DLD1 (cell line): ENCODE data around the gene PLEKHA5.
"Not testable (repeated sequence)": the region's sequence is repeated elsewhere in the genome, so short reads cannot be mapped to it uniquely, and the experiment has no call there.

ENCODE experiments used
- in situ Hi-C: cut with HindIII; loops from 2 replicates; pipeline ENCODE4 v1.10.0; 2017; ENCODE audit warnings: low sequenced_read_pairs

PLEKHA5 gene

DNA sequence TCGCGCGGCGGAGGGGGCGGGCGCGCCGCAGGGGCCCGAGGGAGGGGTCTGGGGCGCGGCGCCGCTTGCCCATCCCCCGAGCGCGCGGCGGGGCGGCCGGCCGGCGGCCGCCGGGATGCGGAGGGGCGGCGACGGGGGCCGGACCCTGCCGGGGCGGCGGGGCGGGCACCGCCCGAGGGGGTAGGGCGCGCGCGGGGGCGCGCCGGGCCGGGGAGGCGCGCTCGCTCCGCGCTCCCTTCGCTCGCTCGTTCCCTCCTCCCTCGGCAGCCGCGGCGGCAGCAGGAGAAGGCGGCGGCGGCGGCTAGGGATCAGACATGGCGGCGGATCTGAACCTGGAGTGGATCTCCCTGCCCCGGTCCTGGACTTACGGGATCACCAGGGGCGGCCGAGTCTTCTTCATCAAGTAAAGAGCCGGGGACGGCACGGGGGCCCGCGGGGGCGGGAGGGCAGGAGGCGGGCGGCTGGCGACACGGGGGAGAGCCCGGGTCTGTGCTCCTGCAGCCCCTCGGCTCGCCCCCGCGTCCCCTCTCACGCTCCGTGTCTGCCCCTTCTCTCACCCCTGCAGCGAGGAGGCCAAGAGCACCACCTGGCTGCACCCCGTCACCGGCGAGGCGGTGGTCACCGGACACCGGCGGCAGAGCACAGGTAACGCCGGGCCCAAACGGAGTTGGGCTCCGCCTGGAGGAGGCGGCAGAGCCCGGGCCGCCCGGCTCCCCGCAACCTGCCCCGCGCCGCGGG, at the start of gene PLEKHA5:
Gene PLEKHA5 (plus strand): TSS at position 248 of the 738 bp plus-strand sequence. CDS start 67 bp downstream, at position 315.
- in situ Hi-C loops: no loop called here

- in situ Hi-C loops: no loop called here
Measured at GRCh38 chr12:19080918-19081317, 48.6 kb upstream of the PLEKHA5 start.

- in situ Hi-C loops: no loop called here
Measured at GRCh38 chr12:19082365-19082911, 47.1 kb upstream of the PLEKHA5 start.

GRCh38 chr12:19084547-19084946, 45.0 kb upstream of the PLEKHA5 start:
- in situ Hi-C loops: no loop called here

- in situ Hi-C loops: no loop called here
Measured at GRCh38 chr12:19085090-19085489, 44.4 kb upstream of the PLEKHA5 start.

- in situ Hi-C loops: no loop called here
Measured at GRCh38 chr12:19088606-19089005, 40.9 kb upstream of the PLEKHA5 start.

DNA sequence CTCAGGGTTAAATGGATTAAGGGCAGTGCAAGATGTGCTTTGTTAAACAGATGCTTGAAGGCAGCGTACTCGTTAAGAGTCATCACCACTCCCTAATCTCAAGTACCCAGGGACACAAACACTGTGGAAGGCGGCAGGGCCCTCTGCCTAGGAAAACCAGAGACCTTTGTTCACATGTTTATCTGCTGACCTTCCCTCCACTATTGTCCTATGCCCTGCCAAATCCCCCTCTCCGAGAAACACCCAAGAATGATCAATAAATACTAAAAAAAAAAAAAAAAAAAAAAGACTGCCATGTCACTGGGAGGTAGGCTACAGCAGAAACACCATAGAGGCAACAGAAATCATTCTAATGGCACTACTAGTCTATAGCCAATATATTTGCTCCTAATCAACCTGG, 37.1 kb upstream of the PLEKHA5 start:
- in situ Hi-C loops: not testable (repeated sequence)

DNA sequence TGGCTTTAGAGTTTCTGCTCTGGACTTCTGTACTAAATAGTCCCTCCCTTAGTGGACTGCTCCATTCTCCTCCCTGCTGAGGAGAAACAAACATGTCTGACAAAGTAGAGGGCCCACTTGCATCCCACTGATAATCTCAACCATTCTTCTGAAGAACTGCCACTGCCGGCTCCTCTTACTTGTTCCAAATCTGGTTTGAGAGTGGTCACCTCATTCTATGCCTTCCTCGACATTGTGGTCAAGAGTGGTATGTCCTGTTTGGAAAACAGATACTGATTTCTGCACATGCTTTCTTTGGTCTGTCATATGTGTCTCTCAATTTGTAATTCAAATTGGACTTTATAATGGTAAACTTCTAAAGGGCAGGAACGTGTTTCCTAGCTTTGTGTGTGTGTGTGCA, 36.3 kb upstream of the PLEKHA5 start:
- in situ Hi-C loops: no loop called here

DNA sequence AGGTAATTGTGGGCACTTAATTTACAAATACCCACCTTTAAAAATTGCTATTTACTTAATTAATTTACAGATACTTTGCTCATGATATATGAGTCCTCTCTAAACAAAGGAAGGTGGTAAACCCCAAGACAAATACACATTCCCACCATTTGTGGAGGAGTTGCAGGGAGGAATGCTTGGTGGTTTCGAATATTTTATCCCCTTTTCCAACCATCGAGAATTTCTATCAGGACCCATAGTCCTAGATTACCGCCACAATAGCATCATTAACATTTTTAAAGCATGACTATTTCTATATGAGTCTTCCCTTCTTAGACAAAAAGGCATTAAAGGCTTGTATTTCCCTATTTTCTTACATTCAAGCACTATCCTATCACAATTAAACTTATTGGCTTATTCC, 34.2 kb upstream of the PLEKHA5 start:
- in situ Hi-C loops: no loop called here

GRCh38 chr12:19095756-19096480, 33.6 kb upstream of the PLEKHA5 start:
- in situ Hi-C loops: no loop called here

- in situ Hi-C loops: no loop called here
Measured at GRCh38 chr12:19105463-19105862, 24.1 kb upstream of the PLEKHA5 start.

DNA sequence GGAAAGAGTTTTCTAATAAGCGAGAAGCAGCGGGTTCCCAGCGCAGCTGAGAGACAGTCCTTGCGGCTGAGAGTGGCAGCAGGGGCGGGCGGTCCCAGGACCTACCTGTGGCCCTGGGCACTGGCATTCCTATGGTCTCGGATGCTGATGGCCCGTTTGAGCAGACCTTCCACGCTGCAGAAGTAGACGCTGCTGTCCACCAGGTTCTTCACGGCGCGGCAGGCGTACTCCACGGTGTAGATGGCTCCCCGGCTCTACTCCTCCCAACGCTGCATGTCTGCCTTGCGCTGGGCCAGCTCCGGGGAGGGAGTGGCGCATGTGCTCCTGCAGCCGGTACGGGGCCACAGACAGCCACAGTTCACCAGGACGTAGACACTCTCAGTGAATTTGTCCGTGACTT, 21.8 kb upstream of the PLEKHA5 start:
- in situ Hi-C loops: no loop called here

GRCh38 chr12:19110221-19110940, 19.2 kb upstream of the PLEKHA5 start:
- in situ Hi-C loops: no loop called here

GRCh38 chr12:19113464-19113863, 16.1 kb upstream of the PLEKHA5 start:
- in situ Hi-C loops: no loop called here

DNA sequence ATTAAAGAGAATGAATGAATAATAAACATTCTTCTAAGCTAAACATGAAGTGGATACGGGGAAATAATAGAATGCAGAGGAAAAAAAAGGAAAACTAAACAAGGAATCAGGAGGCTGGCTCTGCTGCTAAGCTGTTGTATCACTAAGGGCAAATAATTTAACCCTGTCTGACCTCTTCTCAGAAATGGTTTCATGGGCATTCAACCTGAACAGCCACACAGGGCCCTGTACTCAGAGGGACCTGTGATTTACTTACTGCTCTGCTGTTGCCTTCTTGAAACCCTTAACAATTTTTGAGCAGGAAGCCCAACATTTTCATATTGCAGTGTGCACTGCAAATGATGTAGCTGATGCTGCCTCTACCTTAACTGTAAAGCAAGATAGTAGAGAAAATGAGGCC, 14.2 kb upstream of the PLEKHA5 start:
- in situ Hi-C loops: no loop called here

GRCh38 chr12:19119440-19119839, 10.1 kb upstream of the PLEKHA5 start:
- in situ Hi-C loops: no loop called here

DNA sequence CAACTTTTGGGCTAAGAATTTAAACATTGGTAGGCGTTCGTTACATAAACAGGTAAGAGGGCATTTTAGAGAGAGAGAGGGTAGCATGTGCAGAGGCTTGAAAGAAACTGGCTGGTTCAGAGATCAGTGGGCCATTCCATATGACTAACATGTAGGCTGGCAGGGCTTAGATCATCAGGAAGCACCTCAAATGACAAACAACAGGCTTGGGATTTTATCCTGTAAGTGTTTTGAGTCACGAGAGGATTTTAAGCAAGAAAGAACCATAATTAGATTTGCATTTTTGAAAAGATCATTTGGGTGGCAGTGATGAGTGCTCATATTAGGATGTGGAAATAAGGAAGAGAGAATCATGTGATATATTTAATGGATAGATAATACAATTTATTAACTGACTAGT, 8.7 kb upstream of the PLEKHA5 start:
- in situ Hi-C loops: no loop called here

- in situ Hi-C loops: no loop called here
Measured at GRCh38 chr12:19121449-19122018, 8.0 kb upstream of the PLEKHA5 start.

GRCh38 chr12:19125325-19125724, 4.2 kb upstream of the PLEKHA5 start:
- in situ Hi-C loops: no loop called here

DNA sequence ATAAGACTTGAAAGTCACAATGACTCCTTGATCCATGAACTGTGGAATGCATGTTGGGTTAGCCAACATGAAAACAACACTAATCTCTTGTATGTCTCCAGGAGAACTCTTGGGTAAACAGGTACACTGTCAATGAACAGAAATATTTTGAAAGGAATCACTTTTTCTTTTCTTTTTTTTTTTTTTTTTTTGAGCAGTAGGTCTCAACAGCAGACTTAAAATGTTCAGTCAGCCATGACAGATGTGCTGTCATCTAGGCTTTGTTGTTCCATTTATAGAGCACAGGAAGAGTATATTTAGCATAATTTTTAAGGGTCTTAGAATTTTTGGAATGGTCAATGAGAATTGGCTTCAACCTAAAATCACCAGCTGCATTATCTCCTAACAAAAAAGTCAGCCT, 2.3 kb upstream of the PLEKHA5 start:
- in situ Hi-C loops: no loop called here

DNA sequence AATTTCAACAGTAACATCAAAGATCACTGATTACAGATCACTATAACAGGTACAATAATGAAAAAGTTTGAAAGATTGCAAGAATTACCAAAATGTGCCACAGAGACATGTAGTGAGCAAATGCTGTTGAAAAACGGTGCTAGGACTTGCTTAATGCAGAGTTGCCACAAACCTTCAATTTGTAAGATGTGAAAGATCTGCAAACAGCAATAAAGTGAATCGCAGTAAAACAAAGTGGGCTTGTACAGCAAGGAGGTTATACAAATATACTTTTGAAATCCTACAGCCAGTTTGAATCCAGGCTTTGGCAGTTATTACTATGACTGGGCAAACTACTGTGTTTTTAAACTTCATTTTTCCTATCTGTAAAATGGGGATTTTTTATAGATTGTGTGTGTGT, 1.0 kb upstream of the PLEKHA5 start:
- in situ Hi-C loops: no loop called here
